KMS-11 (cell line): ENCODE measurements around the gene SCAMP4.

ENCODE experiments used
- H2AFZ ChIP-seq: fragments of 200-600 bp; sonication (generic); 2 replicates; pipeline ENCODE4 v1.6.1; 2016; ENCODE audit warnings: antibody characterized with exemption, mixed run types, low read depth
- H3K27ac ChIP-seq: fragments of 200-600 bp; sonication (generic); 2 replicates; pipeline ENCODE4 v1.6.1; 2016; ENCODE audit warnings: mild to moderate bottlenecking, mixed run types
- H3K27me3 ChIP-seq: fragments of 200-600 bp; sonication (generic); 2 replicates; pipeline ENCODE4 v1.6.1; 2017; ENCODE audit warnings: mild to moderate bottlenecking, low read depth, mixed run types, moderate library complexity; ENCODE audit not compliant: insufficient read depth
- H3K36me3 ChIP-seq: fragments of 200-600 bp; sonication (generic); 2 replicates; pipeline ENCODE4 v1.6.1; 2017; ENCODE audit warnings: mild to moderate bottlenecking, mixed run types; ENCODE audit not compliant: insufficient read depth
- H3K4me1 ChIP-seq: fragments of 200-600 bp; sonication (generic); 2 replicates; pipeline ENCODE4 v1.6.1; 2016; ENCODE audit warnings: mild to moderate bottlenecking, low read depth, mixed run types; ENCODE audit not compliant: poor library complexity, severe bottlenecking
- H3K4me2 ChIP-seq: fragments of 200-600 bp; sonication (generic); 2 replicates; pipeline ENCODE4 v1.7.0; 2016; ENCODE audit warnings: mild to moderate bottlenecking, mixed run types
- H3K4me3 ChIP-seq: fragments of 200-600 bp; sonication (generic); IDR thresholded peaks from 2 replicates; pipeline ENCODE4 v1.6.1; 2017; ENCODE audit warnings: low read depth, low read length, mixed read lengths; ENCODE audit not compliant: insufficient read depth
- H3K79me2 ChIP-seq: fragments of 200-600 bp; sonication (generic); 2 replicates; pipeline ENCODE4 v1.6.1; 2016; ENCODE audit warnings: low read depth, mixed run types; ENCODE audit not compliant: insufficient read depth
- H3K9ac ChIP-seq: fragments of 200-600 bp; sonication (generic); 2 replicates; pipeline ENCODE4 v1.6.1; 2016; ENCODE audit warnings: mild to moderate bottlenecking, mixed run types
- H4K20me1 ChIP-seq: fragments of 200-600 bp; sonication (generic); 2 replicates; pipeline ENCODE4 v1.6.1; 2016; ENCODE audit warnings: mild to moderate bottlenecking, mixed run types; ENCODE audit not compliant: insufficient read depth
- TF ChIP-seq, protein P1 (sequence below): fragments of 200-600 bp; sonication (generic); conservative IDR thresholded peaks from 2 replicates; pipeline ENCODE4 v1.6.1; 2017; ENCODE audit warnings: low read depth, mild to moderate bottlenecking, antibody characterized with exemption, low read length, moderate library complexity, mixed read lengths

Gene SCAMP4

DNA sequence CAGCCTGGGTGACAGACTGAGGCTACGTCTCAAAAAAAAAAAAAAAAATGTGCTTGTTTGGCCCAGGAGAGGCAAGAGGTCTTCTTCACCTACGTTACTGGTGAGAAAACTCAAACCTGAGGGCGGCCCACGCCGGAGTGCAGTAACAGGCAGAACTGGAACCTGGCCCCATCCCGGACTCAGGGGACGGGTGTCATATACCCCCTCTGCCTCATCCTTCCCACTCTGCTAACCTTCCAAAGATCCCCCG is 414 bp upstream of the SCAMP4 start:
- H3K9ac ChIP-seq, result no peak overlapping the region

DNA sequence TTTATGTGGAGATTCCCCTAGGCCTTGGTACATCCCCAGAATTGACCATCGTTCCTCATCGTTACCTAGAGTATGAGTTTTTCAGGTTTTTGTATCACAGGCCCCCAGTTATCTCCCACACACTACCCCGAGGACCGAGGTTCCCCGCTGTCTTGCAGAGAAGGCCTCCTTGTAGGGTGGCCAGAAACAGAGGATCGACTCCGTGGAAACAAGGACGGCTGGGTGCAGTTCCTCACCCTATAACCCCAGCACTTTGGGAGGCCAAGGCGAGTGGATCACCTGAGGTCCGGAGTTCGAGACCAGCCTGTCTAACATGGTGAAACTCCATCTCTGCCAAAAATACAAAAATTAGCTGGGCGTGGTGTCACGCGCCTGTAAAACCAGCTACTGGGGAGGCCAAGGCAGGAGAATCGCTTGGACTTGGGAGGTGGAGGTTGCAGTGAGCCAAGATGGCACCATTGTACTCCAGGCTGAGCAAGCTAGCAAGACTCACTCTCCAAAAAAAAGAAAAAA is 720 bp downstream of the SCAMP4 start:
- Histone ChIP-seq H3K4me1 (peaks cover 23% of the 10 kb centered on the region), H3K27me3 (no peaks in the 10 kb centered on the region), H3K9ac (peak overlapping the region; percentile 68; the same call in 1 of the 2 replicates), H3K4me2 (peak overlapping the region; percentile 66), H3K4me3 (no peak overlapping the region), H3K27ac (peak overlapping the region; percentile 44; the same call in 1 of the 2 replicates), H3K79me2 (peaks cover 31% of the 10 kb centered on the region; the same call in 1 of the 2 replicates), H3K36me3 (no peaks in the 10 kb centered on the region), H2AFZ (peak overlapping the region; percentile 69), H4K20me1 (no peaks in the 10 kb centered on the region)
- TF ChIP-seq, protein P1, sequence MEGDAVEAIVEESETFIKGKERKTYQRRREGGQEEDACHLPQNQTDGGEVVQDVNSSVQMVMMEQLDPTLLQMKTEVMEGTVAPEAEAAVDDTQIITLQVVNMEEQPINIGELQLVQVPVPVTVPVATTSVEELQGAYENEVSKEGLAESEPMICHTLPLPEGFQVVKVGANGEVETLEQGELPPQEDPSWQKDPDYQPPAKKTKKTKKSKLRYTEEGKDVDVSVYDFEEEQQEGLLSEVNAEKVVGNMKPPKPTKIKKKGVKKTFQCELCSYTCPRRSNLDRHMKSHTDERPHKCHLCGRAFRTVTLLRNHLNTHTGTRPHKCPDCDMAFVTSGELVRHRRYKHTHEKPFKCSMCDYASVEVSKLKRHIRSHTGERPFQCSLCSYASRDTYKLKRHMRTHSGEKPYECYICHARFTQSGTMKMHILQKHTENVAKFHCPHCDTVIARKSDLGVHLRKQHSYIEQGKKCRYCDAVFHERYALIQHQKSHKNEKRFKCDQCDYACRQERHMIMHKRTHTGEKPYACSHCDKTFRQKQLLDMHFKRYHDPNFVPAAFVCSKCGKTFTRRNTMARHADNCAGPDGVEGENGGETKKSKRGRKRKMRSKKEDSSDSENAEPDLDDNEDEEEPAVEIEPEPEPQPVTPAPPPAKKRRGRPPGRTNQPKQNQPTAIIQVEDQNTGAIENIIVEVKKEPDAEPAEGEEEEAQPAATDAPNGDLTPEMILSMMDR, result no peak

More for the DNA sequence above, 414 bp upstream of the SCAMP4 start:
- peak overlapping the region; percentile 27; the same call in 1 of the 2 replicates for H3K4me2 ChIP-seq
- no peaks in the 10 kb centered on the region for H4K20me1 ChIP-seq
- TF ChIP-seq, protein P1, result no peak
- peaks cover 23% of the 10 kb centered on the region for H3K4me1 ChIP-seq
- no peaks in the 10 kb centered on the region for H3K36me3 ChIP-seq
- peaks cover 22% of the 10 kb centered on the region; the same call in 1 of the 2 replicates for H3K79me2 ChIP-seq
- H3K4me3 ChIP-seq, result no peak overlapping the region
- H3K27me3 ChIP-seq, result no peaks in the 10 kb centered on the region
- H3K27ac ChIP-seq, result no peak overlapping the region
- peak overlapping the region; percentile 49; the same call in 1 of the 2 replicates for H2AFZ ChIP-seq

DNA sequence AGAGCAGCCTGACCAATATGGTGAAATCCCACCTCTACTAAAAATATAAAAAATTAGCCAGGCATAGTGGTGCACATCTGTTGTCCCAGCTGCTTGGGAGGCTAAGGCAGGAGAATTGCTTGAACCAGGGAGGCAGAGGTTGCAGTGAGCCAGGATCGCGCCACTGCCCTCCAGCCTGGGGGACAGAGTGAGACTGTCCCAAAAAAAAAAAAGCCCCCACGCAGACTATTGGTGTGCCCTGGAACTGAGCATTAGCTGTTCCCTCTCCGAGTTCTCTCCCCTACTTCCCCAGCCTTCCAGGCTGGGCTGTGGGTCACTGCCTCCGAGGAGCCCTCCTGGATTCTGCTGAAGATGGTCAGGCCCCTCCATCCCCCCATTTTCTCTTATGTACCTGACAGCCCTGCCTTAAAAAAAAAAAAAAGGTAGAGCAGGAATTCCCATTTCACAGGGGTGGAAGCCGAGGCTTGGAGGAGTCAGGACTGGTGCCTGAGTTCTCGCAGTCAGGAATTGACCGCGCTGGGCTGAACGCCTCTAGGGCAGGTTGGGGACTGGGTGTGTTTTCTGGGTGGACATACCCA is 1.9 kb downstream of the SCAMP4 start:
- Histone ChIP-seq H3K79me2 (peaks cover 31% of the 10 kb centered on the region; the same call in 1 of the 2 replicates), H3K36me3 (no peaks in the 10 kb centered on the region), H3K4me2 (no peak overlapping the region), H3K9ac (no peak overlapping the region), H3K27ac (no peak overlapping the region), H3K27me3 (no peaks in the 10 kb centered on the region), H3K4me1 (peaks cover 23% of the 10 kb centered on the region), H2AFZ (no peak overlapping the region), H3K4me3 (no peak overlapping the region), H4K20me1 (no peaks in the 10 kb centered on the region)
- TF ChIP-seq, protein P1, result no peak

DNA sequence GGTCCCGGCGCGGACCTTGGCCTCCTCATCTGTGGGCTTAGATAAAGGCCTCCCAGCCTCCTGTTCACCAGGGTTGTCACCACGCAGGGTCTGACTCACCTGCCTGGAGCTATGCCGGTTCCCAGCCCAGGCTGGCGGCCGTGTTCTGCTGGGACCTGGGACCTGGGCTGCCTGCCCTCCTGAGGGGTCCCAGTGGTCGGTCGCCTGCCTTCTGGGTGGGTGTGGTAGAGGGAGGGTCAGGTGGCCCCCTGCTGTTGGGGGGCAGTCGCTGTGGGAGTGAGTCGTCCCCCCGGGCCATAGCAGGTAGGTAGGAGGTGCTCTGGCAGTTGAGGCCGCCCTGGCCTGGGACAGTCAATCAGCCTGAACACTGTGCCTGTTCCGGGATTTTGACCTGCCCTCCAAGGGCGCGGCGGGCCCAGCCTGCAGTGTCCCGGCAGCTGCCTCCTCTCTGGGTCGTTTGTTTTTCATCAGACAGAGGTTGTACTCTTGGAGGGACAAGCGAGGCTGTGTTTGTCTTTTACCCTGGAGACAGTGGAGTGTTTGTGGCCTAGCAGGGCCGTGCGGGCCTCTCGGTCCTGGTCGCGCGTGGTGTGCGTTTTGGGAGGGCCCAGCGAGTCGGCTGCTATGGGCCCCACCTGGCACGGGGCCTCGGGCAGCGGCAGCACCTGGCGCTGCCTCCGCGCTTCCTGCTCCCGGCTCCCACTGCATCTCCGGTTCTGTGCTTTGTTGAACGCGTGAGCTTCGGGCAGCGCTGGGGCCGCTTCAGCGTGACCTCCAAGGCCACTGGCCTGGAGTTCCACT is 2.6 kb downstream of the SCAMP4 start:
- H3K36me3 ChIP-seq, result no peaks in the 10 kb centered on the region
- H3K4me3 ChIP-seq, result no peak overlapping the region
- no peak overlapping the region for H3K4me2 ChIP-seq
- no peak overlapping the region for H3K27ac ChIP-seq
- H3K79me2 ChIP-seq, result peaks cover 31% of the 10 kb centered on the region; the same call in 1 of the 2 replicates
- no peaks in the 10 kb centered on the region for H4K20me1 ChIP-seq
- no peak overlapping the region for H2AFZ ChIP-seq
- peaks cover 23% of the 10 kb centered on the region for H3K4me1 ChIP-seq
- no peaks in the 10 kb centered on the region for H3K27me3 ChIP-seq
- no peak overlapping the region for H3K9ac ChIP-seq
- TF ChIP-seq, protein P1, result no peak
